IMR-90 (cell line): ENCODE measurements around the gene NCOA3.

ENCODE experiments used
- BHLHE40 ChIP-seq: fragments of 150-350 bp; IDR thresholded peaks from 2 replicates; pipeline ENCODE4 v1.6.1; 2016; ENCODE audit warnings: mild to moderate bottlenecking, low read depth, low read length
- CEBPB ChIP-seq: IDR thresholded peaks from 2 replicates; pipeline ENCODE4 v1.6.1; 2012; ENCODE audit warnings: low read depth, low read length, improper control_type of control experiment
- CHD1 ChIP-seq: IDR thresholded peaks from 2 replicates; pipeline ENCODE4 v1.6.1; 2012; ENCODE audit warnings: low read depth, low read length, improper control_type of control experiment
- CTCF ChIP-seq: conservative IDR thresholded peaks from 2 replicates; pipeline ENCODE4 v1.5.1; 2012; ENCODE audit warnings: mild to moderate bottlenecking, low read depth, low read length, improper control_type of control experiment
- ELK1 ChIP-seq: fragments of 150-350 bp; IDR thresholded peaks from 2 replicates; pipeline ENCODE4 v1.6.1; 2016; ENCODE audit warnings: low read depth, mild to moderate bottlenecking, low read length, moderate library complexity, borderline replicate concordance
- FOS ChIP-seq: fragments of 150-350 bp; IDR thresholded peaks from 2 replicates; pipeline ENCODE4 v1.6.1; 2016; ENCODE audit warnings: low read depth, low read length
- MAFK ChIP-seq: IDR thresholded peaks from 2 replicates; pipeline ENCODE4 v1.6.1; 2012; ENCODE audit warnings: low read depth, low read length, improper control_type of control experiment
- MAZ ChIP-seq: IDR thresholded peaks from 2 replicates; pipeline ENCODE4 v1.6.1; 2012; ENCODE audit warnings: low read depth, mild to moderate bottlenecking, low read length, improper control_type of control experiment, moderate library complexity, borderline replicate concordance
- POLR2A ChIP-seq: IDR thresholded peaks from 2 replicates; pipeline ENCODE4 v1.6.1; 2012; ENCODE audit warnings: mild to moderate bottlenecking, low read depth, low read length
- RAD21 ChIP-seq: IDR thresholded peaks from 2 replicates; pipeline ENCODE4 v1.6.1; 2012; ENCODE audit warnings: low read length, improper control_type of control experiment
- RCOR1 ChIP-seq: IDR thresholded peaks from 2 replicates; pipeline ENCODE4 v1.6.1; 2012; ENCODE audit warnings: mild to moderate bottlenecking, low read length, improper control_type of control experiment; ENCODE audit not compliant: insufficient replicate concordance
- RFX5 ChIP-seq: IDR thresholded peaks from 2 replicates; pipeline ENCODE4 v1.8.0; 2012; ENCODE audit warnings: low read depth, mild to moderate bottlenecking, low read length, moderate library complexity
- USF2 ChIP-seq: fragments of 150-350 bp; IDR thresholded peaks from 2 replicates; pipeline ENCODE4 v1.6.1; 2017; ENCODE audit warnings: mild to moderate bottlenecking, antibody characterized with exemption, low read length, low read depth

GRCh38 chr20:47606414-47606982 lies 104.8 kb downstream of the NCOA3 start:
- no peak for TF ChIP-seq RAD21
- no peak for TF ChIP-seq CTCF
- TF ChIP-seq CHD1: no peak
- no peak for TF ChIP-seq POLR2A
- TF ChIP-seq RCOR1: no peak
- TF ChIP-seq ELK1: no peak
- TF ChIP-seq MAZ: no peak
- TF ChIP-seq RFX5: no peak
- no peak for TF ChIP-seq MAFK
- TF ChIP-seq USF2: no peak
- no peak for TF ChIP-seq BHLHE40
- TF ChIP-seq FOS: no peak
- no peak for TF ChIP-seq CEBPB
